SKM-1 (cell line): ENCODE measurements around the gene SMPD3.

Source experiments
- DNase-seq: peaks from one replicate; lab custom pipeline; 2025; ENCODE audit not compliant: unreplicated experiment; lab: John Stamatoyannopoulos, UW

SMPD3 gene

DNA sequence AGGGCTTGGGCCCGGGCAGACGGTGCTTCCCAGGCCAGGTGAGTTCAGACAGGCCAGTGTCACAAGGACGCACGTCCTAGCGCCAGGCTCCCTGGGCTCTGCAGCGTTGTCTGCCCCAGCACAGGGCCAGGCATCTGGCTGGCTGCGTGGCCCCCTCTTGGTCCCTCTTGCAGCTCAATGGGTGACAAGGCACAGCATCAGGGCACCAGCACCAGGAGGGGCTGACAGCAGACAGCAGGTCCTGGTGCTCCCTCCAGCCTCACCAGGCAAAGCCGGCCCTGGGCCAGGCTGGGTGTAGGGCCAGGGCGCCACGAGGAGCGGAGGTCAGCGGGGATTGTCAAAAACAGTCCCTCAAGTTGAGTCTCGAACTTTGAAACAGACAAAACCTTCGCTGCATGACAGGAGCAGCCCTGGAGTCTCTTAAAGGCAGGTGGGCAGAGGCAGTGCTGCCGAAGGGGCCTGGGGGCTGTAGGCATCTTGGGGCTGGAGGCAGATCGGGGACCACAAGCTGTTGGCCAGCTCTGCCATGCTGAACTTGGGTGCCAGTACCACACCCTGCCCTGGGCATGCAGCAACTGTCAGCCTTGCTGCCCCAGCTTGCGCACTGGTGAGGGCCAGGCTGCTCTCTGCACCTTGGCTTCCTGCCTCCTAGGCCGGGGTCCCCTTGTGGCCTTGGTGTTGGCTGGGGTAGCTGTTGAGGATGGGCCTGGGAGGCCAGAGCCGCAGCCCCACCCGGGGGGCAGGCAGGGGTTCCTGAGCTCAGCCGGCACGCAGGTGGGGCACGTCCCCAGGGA lies 88.7 kb downstream of the SMPD3 start:
- DNase-seq, result no peak

DNA sequence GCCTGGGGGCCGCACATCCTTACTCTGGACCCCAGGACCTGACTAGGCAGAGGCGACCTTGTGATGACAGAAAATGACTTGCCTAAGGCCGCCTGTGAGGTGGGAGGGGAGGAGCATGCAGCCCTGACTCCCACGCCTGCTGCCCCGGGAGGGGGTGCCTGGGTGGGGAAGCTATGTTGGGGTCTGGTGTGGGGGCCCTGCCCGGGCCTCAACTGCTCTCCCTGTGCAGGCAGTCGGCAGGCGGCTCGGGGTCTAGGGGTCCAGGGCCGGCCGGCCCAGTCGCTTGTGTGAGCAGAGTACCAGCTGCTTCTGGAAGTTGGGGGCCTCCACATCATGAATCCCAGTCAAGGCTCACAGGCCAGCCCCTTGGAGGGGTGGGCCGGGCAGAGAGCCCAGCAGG lies 89.4 kb downstream of the SMPD3 start:
- DNase-seq, result no peak

DNA sequence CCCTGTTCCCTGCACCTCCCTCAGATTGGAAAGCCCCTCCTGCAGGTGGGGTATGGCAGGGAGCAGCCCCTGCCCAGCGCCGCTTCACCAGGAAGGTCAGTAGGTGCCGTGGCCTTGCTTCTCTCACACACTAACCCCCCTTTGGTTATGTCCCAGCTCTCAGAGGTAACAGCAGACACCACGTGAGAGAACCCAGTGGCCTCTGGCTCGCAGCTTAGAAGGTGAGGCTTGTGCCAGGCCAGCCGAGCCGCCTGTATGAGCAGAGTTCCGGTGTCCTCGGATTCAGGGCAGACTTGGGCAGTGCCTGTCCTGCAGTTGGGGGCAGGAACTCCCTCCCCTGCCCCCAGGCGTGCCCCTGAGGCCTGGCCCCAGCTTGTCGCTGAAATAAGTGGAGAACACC lies 90.4 kb downstream of the SMPD3 start:
- DNase-seq, result no peak

DNA sequence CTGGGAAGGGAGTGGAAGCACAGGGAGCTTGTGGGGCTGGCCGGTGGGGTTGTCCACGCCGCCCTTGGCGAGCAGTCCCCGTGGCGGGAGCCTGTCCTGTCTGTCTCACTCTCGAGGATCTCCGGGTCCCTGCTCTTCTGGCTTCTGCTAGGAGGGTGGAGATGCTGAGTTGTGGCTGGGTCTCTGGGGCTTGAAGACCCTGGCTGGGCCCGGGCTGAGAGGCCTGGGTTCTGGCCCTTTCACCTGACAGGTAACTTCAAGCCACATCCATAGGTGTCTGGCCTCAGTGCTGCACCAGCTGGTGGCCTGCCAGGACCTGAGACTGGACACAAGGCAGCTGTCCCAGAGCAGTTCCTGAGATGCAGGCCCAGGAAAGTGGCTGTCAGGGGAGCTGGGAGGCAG lies 90.8 kb downstream of the SMPD3 start:
- DNase-seq, result no peak

DNA sequence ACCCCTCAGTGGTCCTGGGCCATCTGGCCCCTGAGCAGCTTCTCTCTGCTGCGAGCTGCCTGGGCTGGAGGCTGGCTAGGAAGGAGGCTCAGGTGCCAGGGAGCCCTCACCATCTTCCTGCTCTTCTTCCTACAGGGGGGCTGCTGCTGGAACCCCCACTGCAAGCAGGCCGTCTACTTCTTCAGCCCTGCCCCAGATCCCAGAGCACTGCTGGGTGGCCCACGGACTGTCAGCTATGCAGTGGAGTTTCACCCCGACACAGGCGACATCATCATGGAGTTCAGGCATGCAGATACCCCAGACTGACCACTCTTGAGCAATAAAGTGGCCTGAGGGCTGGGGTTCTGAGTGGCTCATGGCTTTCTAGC lies 91.4 kb downstream of the SMPD3 start:
- DNase-seq, result no peak

DNA sequence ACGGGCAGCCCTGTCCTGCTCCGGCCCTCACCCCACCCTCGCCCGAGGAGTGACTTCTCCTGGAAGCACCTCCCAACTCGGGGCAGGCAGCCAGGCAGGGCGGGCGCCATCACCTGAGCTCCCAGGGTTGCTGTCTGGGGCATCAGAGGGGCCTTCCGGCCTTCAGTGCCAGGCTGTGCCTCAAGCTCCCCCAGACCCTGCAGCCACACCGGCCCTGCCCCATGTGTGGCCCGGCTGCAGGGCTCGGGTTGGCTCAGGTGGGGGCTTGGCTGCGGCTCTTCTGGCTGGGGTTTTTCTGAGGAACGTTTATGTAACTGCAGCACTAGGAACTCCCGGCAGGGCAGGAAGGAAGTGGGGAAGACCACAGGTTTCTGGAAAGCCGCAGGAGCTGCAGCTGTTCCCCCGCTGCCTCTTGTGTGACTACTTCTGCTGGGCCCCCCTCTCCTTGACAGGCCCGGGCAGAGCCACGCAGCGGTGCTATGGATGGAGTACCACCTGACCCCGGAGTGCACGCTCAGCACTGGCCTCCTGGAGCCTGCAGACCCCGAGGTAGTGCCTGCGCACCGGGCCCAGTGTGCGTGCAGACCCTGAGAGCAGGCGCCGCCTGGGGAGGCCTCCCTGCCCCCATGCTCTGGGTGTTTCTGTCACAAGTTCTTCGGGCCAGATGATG lies 91.9 kb downstream of the SMPD3 start:
- DNase-seq, result peak; percentile 83

DNA sequence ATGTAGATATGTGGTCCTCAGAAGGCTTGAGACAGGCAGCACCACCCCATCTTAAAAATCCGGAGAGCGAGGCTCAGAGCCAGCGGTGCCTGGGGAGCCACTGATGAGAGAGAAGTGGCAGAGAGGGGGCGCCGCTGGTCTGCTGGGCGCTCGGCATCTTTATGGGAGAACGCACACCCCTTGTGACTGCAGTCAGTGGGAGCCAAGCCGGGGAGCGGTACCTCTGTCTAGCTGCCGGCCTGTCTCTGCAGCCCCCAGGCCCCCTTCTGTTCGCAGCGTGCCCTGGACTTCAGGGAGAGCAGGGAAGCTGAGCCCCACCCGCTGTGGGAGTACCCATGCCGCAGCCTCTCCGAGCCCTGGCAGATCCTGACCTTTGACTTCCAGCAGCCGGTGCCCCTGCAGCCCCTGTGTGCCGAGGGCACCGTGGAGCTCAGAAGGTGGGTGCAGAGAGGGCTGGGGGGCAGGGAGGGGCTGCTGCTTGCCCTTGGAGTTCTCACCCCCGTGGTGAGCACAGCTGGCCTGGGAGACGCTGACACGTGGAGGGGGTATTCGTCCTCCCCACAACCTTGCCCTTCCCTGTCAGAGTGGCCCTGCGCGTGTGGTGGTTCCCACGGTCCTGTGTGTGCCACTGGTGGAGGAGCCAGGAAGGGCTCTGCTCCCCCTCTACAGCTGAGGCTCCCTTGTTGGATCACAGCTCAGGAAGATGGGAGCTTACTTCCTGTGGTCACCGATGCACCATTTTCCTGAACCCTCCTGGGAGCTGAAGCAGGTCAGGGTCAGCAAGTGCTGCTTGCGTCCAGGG lies 92.7 kb downstream of the SMPD3 start:
- DNase-seq, result no peak

DNA sequence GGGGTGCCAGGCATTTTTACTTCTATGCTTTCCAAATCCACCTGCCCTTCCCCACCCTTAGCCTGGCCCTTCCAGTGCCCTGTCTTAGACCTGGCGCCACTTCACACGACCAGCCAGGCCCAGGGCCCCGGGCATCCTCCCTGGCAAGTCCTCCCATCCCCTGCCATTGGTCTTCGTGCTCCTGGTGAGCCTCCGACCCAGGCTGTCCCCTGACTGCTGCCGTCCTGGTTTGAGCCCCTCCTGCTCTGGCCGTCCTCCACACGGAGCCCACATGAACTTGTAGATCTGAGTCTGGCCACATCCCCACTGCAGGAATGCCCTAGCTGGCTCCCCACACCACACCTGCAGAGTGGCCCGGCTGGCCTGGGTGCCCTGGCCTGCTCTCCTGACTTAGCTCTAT lies 93.5 kb downstream of the SMPD3 start:
- DNase-seq, result no peak

DNA sequence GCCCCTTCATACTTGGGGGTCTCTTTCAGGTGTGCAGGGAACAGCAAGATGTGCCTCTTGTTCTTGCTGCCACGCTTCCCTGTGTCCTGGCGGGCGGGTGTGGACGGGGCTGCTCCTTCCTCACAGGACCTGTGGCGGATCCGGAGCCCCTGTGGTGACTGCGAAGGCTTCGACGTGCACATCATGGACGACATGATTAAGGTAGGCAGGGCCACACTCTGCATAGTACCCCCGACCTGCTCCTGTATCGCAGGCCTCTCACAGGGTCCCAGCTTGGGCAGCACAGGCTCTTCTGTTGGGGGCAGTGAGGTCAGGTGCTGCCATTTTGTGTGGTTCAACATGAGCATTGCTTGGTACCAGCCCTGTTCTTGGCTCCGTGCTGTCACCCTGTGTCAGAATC lies 94.9 kb downstream of the SMPD3 start:
- no peak for DNase-seq

DNA sequence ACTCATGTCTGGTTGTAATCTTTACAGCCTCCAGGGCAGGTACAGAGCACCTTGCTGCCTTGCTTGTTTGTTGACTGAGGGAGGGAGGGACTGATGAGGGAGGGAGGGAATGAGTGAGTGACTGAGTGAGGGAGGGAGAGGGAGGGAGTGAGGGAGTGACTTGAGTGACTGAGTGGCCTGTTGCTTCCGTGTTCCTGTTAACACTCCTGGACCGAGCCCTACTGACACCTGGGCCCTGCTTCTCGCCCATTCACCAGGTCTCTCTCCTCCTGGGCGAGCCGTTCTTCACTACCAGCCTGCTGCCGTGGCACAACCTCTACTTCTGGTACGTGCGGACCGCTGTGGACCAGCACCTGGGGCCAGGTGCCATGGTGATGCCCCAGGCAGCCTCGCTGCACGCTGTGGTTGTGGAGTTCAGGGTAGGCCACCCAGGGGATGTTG lies 96.3 kb downstream of the SMPD3 start:
- no peak for DNase-seq

DNA sequence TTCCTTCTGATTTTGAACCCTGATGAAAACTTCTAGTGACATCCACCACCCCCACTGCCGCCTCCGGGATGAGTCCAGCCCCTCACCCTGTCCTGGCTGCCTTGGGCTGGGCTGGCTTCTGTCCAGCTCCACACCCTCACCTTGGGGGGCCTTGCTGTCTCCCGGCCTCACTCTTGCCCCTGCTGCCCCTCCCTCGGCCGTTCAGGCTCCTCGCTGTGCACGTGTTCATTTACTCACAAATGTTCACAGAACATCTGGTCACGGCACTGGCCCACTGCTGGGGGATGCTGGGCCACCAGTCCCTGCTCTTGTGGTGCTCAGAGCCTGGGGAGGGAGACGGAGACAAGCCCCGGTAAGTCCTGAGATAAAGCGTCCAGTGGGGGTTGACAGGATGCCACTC lies 96.8 kb downstream of the SMPD3 start:
- DNase-seq, result no peak

DNA sequence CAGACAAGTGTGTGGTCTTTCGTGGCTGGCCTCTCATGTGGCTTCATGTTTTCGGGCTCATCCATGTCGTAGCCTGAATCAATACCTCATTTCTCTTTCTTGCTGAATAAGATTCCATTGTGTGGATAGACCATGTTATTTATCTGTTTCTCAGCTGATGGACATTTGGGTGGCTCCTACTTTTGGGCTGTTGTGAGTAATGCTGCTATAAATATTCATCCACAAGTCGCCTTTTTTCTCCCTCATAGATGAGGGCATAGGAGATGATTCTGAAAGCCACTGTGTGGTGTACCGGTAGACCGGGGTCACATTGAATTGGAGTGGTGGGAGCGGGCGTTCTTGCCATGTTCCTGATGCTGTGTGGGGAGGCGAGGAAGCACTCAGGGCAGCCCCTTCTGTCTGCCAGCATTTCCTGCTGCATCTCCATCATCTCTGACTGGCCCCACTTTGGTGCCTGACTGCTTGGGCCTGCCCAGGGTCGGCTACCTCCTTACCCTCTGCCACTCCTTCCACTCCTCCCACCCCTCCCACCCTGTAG lies 97.4 kb downstream of the SMPD3 start:
- no peak for DNase-seq

DNA sequence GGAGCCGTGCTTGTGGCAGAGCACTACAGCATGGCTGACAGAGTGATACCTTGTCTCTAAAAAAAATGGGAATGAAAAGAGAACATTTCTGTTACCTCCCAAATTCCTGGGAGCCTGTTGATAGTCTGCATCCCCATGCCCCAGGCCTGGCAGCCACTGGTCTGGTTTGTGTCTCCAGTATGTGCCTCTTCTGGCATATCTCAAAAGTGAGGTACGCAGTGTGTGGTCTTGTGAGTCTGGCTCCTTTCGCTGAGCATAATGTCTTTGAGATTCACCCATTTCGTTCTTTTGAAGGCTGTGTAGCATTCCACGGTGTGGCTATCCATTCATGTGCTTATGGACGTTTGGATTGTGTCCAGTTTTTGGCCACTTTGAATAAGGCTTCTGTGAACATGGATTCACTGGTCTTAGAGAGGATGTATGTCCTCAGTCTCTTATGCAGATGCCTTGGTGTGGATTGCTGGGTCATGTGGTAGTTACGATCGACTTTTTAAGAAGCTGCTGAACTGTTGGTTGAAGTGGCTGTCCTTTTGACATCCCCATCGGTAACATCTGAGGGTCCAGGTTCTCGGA lies 98.4 kb downstream of the SMPD3 start:
- DNase-seq, result no peak

DNA sequence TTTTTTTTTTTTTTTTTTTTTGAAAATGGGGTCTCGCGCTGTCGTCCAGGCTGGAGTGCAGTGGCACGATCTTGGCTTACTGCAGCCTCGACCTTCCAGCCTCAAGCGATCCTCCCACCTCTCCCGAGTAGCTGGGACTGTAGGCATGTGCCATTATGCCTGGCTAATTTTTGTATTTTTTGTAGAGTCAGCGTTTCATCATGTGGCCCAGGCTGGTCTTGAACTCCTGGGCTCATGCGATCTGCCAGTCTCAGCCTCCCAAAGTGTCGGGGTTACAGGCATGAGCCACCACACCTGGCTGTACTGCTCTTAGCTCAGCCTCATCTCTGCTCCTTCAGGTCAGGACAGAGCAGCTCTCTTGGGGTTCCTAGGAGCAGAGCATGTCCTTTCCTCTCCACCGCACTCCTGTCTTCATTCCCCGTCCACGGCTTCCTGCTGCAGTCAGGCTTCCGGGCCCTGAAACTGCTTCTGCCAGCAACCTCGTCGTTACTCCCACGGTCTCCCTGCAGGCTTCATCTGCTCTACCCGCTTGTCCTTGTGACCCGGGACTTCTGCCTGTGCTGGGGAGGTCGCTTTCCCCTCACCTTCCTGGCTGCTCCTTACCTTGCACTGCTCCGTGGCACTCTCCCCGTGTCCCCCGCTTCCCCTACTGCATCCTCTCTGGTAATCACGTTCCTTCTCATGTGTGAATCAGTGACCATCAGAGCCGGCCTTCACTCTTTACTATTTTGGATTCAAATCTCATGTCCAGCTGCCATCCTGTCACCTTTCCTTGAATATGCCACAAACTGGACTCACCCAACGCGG lies 99.5 kb downstream of the SMPD3 start:
- DNase-seq, result no peak

DNA sequence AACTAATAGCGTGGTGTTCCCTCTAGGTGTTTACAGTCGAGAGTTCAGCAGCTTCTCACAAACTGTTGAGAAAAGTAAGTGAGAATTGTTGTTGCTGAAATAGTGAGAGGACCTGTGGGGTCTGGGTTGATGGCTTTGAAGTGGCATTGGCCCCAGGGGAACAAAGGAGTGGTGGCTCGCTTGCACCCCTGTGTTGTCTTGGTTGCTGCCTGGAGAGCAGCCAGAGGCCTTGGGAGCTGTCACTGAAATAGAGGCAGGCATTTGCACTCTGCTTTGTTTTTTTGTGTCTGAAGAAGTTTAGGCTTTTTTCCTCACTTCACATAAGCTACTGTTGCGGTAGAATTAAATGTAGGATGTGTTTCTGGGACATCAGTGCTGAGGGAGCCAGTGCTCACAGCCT lies 100.7 kb downstream of the SMPD3 start:
- no peak for DNase-seq

DNA sequence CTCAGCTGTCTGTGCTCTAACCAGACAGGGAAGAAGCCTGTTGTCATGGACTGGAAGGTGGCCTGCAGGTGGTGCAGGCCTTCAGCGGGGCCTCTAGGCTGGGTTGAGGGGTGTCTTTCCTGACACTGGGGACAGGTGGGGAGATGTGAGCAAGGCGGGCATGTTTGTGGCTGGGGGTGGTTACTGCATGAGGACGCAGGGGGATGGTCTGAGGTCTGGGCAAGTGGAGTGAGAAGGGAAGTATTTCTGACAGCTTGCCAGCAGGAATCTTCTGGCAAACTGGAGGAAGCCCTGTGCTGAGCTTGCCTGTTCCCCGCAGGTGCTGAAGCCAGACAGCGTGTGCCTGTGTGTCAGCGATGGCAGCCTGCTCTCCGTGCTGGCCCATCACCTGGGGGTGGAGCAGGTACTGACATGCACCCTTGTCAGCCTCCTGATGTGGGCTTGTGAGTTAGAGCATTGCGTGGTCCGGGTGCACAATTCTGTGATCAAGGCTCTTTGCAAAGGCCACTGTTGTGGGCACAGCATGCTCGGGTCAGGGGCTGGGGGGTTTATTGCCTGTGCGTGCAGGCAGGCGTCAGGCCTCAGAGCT lies 101.3 kb downstream of the SMPD3 start:
- DNase-seq, result no peak

DNA sequence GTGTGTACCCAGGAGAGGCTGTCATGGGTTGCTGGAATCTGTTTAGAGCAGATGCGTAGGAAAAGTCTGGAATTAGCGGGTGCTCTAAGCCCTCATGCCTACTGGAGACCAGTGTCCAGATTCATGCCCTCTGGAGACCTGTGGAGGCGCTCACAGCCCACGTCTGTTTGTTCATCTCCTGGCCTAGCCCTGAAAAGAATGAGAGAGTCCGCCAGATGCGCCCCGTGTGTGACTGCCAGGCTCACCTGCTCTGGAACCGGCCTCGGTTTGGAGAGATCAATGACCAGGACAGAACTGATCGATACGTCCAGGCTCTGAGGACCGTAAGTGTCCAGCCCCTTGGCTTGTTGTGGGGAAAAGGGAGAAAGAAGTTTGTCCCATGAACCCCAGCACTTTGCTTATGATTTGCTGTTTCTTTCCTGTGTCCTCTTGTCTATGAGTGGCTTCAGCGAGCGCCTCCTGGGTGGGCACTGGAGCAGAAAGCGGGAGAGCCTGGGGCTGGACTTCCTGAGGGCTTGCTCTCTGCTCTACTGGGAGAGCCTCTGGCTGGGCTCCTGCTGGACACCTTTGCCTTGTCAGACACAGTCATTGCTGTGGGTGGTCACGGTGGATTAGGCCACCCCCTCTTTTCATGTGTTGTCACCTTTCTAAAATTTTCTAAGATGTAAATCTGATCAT lies 102.2 kb downstream of the SMPD3 start:
- DNase-seq, result no peak

DNA sequence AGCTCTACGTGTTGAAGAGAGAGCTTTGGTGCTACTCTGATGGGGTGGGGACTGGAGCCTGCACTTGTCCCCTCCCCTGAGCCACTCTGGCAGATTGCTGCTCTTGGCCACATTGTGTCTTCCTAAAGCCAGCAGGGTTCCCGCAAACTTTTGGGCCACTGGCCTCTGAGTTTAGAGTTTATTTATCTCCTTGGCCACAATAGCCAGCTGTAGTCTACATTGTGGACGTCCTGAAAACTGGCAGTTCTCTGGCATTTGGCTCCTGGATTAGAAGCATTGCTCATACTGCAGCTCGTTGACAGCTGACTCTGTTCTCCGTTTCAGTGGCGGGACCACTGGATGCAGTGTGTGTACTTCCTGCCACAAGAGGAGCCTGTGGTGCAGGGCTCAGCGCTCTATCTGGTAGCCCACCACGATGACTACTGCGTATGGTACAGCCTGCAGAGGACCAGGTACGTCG lies 102.9 kb downstream of the SMPD3 start:
- DNase-seq, result no peak

DNA sequence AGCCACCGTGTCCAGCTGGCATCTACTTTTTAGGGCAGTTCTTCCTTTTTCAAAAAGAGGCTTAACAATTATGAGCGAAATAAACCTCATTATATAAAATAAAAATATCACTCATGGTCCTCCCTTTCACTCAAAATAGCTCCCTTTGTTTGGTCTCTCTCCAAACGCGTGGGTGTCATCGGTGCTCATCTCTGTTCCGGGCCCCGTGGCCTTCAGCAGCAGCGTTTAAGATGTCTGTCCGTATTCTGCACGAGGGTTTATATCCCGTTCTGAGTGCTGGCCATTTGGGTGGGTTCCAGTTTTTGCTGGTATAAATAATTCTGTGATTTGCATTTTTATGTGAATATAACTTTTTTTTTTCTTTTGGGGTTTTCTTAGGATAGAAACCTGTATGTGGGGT lies 104.1 kb downstream of the SMPD3 start:
- DNase-seq, result no peak

DNA sequence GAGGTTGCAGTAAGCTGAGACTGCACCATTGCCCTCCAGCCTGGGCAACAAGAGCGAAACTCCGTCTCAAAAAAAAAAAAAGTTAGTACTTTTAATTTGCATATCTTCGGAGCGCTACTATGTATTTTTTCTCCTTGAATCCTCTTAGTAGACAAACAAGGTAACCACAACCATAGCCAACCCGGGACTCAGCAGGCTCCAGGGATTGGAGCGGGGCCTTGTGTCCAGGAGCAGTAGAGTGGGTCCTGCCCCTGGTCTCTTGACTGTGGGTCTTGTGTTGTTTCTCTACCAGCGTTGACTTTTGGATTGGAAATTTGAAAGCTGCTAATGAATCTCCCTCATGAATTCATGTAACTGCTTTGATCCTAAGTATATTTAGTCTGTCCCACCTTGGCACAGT lies 105.2 kb downstream of the SMPD3 start:
- DNase-seq, result no peak
